PC-3 (cell line): ENCODE data around the gene GBX2. TPM values are rescaled to one million over a fixed set of nuclear protein-coding genes. Genes with fewer than 3 reads are reported as not detected.

Experiments
- ATAC-seq: fragments of 200-7000 bp; cut with Tn5 transposase; 2 replicates; pipeline ENCODE4 v1.9.1; 2020; ENCODE audit warnings: mild to moderate bottlenecking, moderate library complexity
- BruUV-seq: library from RNA; stranded (reverse); fragments of 400-500 nt; replicated peaks from 2 replicates; lab custom pipeline; 2021; lab: Mats Ljungman, UMichigan
- CTCF ChIA-PET: fragments of 300-600 bp; sonication (Branson Sonifier 250); formaldehyde crosslinking; loops from one replicate; lab custom pipeline; 2022; ENCODE audit warnings: antibody characterized with exemption; lab: Charles Lee
- POLR2A ChIA-PET: fragments of 300-600 bp; sonication (Branson Sonifier 250); formaldehyde crosslinking; loops from one replicate; lab custom pipeline; 2022; ENCODE audit warnings: antibody characterized with exemption; ENCODE audit not compliant: unreplicated experiment; lab: Charles Lee
- DNase-seq: peaks from one replicate; pipeline ENCODE4 v3.0.0-alpha.2; 2015
- H2AFZ ChIP-seq: fragments of 300-600 bp; sonication (generic); 2 replicates; pipeline ENCODE4 v1.6.0; 2016; ENCODE audit warnings: antibody characterized with exemption, low read length
- H3F3A ChIP-seq: fragments of 300-600 bp; sonication (generic); one replicate; pipeline ENCODE4 v1.6.0; 2017; ENCODE audit warnings: antibody characterized with exemption, low read length, control low read depth, mild to moderate bottlenecking; ENCODE audit not compliant: unreplicated experiment
- H3K27ac ChIP-seq: fragments of 300-600 bp; sonication (generic); 2 replicates; pipeline ENCODE4 v1.5.1; 2016; ENCODE audit warnings: mild to moderate bottlenecking, low read length
- H3K27me3 ChIP-seq: fragments of 300-600 bp; sonication (generic); 2 replicates; pipeline ENCODE4 v1.6.1; 2016; ENCODE audit warnings: low read length, mixed read lengths
- H3K36me3 ChIP-seq: fragments of 300-600 bp; sonication (generic); 2 replicates; pipeline ENCODE4 v1.6.1; 2016; ENCODE audit warnings: low read depth, mixed run types, low read length, mixed read lengths
- H3K4me1 ChIP-seq: fragments of 300-600 bp; sonication (generic); 2 replicates; pipeline ENCODE4 v1.5.1; 2016; ENCODE audit warnings: low read length; ENCODE audit not compliant: insufficient read depth
- H3K4me2 ChIP-seq: fragments of 300-600 bp; sonication (generic); 2 replicates; pipeline ENCODE4 v1.6.0; 2016; ENCODE audit warnings: low read length
- H3K4me3 ChIP-seq: fragments of 300-600 bp; sonication (generic); 2 replicates; pipeline ENCODE4 v1.5.1; 2016; ENCODE audit warnings: mild to moderate bottlenecking, low read length, mixed read lengths
- H3K79me2 ChIP-seq: fragments of 300-600 bp; sonication (generic); 2 replicates; pipeline ENCODE4 v1.6.1; 2017; ENCODE audit warnings: low read length, mixed read lengths
- H3K9ac ChIP-seq: fragments of 300-600 bp; sonication (generic); 2 replicates; pipeline ENCODE4 v1.6.0; 2016; ENCODE audit warnings: mild to moderate bottlenecking, low read length
- H3K9me2 ChIP-seq: fragments of 300-600 bp; sonication (generic); replicated peaks from 2 replicates; pipeline ENCODE4 v1.6.1; 2016; ENCODE audit warnings: mixed run types, low read length, mixed read lengths
- H3K9me3 ChIP-seq: fragments of 300-600 bp; sonication (generic); 2 replicates; pipeline ENCODE4 v1.6.1; 2016; ENCODE audit warnings: low read length, mixed read lengths
- H4K20me1 ChIP-seq: fragments of 300-600 bp; sonication (generic); 2 replicates; pipeline ENCODE4 v1.6.1; 2016; ENCODE audit warnings: low read length, mixed read lengths
- EZH2 ChIP-seq: fragments of 300-600 bp; sonication (generic); IDR thresholded peaks from one replicate; pipeline ENCODE4 v1.6.1; 2017; ENCODE audit warnings: antibody characterized with exemption, mild to moderate bottlenecking, low read length; ENCODE audit not compliant: unreplicated experiment
- EZH2phosphoT487 ChIP-seq: fragments of 300-600 bp; sonication (generic); IDR thresholded peaks from 2 replicates; pipeline ENCODE4 v1.6.1; 2018; ENCODE audit warnings: mild to moderate bottlenecking, antibody characterized with exemption, low read length, borderline replicate concordance
- intact Hi-C: fragments of 100-400 bp; cut with micrococcal nuclease; formaldehyde crosslinking; loops from 2 replicates; pipeline ENCODE4 v1.9.0; 2023
- total RNA-seq: library from RNA; depleted of rRNA; stranded (reverse); fragments of >200 nt; gene quantifications from 2 replicates; pipeline ENCODE4 v1.2.3, GENCODE V29; 2014
- TF ChIP-seq, protein P1 (sequence below): fragments of 300-600 bp; sonication (generic); conservative IDR thresholded peaks from 2 replicates; pipeline ENCODE4 v1.5.1; 2017; ENCODE audit warnings: antibody characterized with exemption, low read depth, mild to moderate bottlenecking, low read length

The GBX2 gene
- total RNA-seq, 1 experiment from 2014 or later, result 30.5 TPM

DNA sequence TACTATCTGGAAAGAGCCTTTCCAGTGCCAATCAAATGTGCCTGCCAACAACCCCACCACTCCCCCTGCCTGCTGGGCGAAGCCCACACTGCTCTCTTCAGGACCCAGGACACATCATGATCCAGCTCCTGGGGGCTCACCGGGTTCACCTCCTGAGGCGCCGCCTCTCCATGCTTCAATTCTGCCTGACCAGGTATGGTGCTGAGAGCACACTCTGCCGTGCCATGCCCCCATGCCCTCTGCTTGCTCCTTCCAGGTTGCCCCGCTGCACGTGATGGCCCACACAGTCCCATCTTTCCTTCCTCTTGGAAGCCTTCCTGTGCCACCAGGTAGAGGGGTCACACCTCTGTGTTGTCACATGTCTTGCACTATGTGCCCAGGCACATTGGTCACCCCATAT lies 48.5 kb upstream of the GBX2 start:
- no peaks in the 10 kb centered on the region for H3K27me3 ChIP-seq
- no peak for DNase-seq
- CTCF ChIA-PET, result interaction anchor here (0.5 kb wide), 1 partner anchor 38 kb away, joined by 4 read pairs; no protein-coding TSS in a partner anchor

DNA sequence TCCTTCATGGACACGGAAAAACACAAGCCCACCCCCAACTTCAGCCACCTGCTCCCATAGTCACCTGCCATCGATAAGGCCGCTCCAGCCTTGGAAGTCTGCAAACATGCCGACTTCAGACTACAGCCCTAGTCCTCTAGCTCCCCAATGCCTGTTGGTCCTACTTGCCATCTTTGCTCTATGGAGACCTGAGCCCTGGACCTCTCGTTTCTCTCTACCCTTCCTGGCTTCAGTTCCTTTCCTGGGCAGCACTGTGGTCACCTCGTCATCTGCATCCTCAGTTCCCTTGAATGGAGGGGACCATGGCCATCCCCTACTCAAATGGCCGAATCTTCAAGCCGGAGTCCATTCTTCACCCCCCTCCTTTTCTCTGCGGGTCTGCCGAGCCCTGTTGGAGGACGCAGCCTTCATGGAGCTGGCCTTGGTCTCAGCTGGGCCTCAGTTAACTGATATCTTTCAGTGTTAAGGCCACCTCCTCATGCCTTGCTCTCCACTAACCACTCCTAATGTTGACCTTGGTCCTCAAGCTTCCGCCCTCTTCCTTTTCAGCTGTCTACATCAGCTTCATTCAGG lies 47.7 kb upstream of the GBX2 start:
- ATAC-seq (no peak), DNase-seq (no peak)
- Histone ChIP-seq H3K9me2 (no peaks in the 10 kb centered on the region), H4K20me1 (no peaks in the 10 kb centered on the region), H3K79me2 (no peaks in the 10 kb centered on the region), H3K27me3 (no peaks in the 10 kb centered on the region), H3K4me3 (no peak overlapping the region), H3K9me3 (no peaks in the 10 kb centered on the region), H3K9ac (no peak overlapping the region), H3K36me3 (no peaks in the 10 kb centered on the region), H3F3A (no peaks in the 10 kb centered on the region), H3K4me1 (no peaks in the 10 kb centered on the region), H3K4me2 (no peak overlapping the region), H3K27ac (no peak overlapping the region), H2AFZ (no peak overlapping the region)
- CTCF ChIA-PET, result no interaction called here
- POLR2A ChIA-PET, result no interaction called here
- intact Hi-C loops, result no loop called here
- TF ChIP-seq, protein P1, sequence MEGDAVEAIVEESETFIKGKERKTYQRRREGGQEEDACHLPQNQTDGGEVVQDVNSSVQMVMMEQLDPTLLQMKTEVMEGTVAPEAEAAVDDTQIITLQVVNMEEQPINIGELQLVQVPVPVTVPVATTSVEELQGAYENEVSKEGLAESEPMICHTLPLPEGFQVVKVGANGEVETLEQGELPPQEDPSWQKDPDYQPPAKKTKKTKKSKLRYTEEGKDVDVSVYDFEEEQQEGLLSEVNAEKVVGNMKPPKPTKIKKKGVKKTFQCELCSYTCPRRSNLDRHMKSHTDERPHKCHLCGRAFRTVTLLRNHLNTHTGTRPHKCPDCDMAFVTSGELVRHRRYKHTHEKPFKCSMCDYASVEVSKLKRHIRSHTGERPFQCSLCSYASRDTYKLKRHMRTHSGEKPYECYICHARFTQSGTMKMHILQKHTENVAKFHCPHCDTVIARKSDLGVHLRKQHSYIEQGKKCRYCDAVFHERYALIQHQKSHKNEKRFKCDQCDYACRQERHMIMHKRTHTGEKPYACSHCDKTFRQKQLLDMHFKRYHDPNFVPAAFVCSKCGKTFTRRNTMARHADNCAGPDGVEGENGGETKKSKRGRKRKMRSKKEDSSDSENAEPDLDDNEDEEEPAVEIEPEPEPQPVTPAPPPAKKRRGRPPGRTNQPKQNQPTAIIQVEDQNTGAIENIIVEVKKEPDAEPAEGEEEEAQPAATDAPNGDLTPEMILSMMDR, result no peak
- TF ChIP-seq EZH2phosphoT487 (no peak), EZH2 (no peak)
- BruUV-seq, result no TSS peak

More for the DNA sequence above, 48.5 kb upstream of the GBX2 start:
- Histone ChIP-seq H3K4me2 (no peak overlapping the region), H3K4me1 (no peaks in the 10 kb centered on the region), H3F3A (no peaks in the 10 kb centered on the region), H3K4me3 (no peak overlapping the region), H3K36me3 (no peaks in the 10 kb centered on the region), H3K9me2 (no peaks in the 10 kb centered on the region), H2AFZ (no peak overlapping the region), H3K27ac (no peak overlapping the region), H4K20me1 (no peaks in the 10 kb centered on the region), H3K79me2 (no peaks in the 10 kb centered on the region), H3K9ac (no peak overlapping the region), H3K9me3 (no peaks in the 10 kb centered on the region)
- BruUV-seq, result no TSS peak
- TF ChIP-seq EZH2 (no peak), EZH2phosphoT487 (no peak)
- TF ChIP-seq, protein P1, result no peak
- intact Hi-C loops, result no loop called here
- POLR2A ChIA-PET, result no interaction called here
- no peak for ATAC-seq

DNA sequence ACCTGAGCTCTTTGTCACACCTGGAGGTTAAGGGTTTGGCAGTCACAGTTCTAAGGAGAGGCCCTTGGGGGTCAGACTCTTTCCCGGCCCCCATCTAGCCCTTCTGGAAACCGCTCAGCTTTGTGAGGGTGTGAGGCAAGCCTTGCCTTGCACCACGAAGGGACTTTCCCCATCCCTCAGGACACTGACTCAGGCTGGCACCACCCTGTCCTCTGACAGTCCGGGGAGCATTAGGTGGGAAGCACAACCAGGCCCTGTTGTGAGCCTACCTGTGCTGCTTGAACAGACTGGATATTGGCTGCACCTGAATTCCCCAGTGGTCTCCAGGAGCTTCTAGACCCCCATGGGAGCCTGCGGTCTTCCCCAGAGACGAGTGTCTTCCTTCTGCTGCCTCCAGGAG lies 47.0 kb upstream of the GBX2 start:
- no peak overlapping the region for H2AFZ ChIP-seq
- H3K27me3 ChIP-seq, result no peaks in the 10 kb centered on the region
- no peak overlapping the region for H3K4me2 ChIP-seq
- no peaks in the 10 kb centered on the region for H3K36me3 ChIP-seq
- H3K79me2 ChIP-seq, result no peaks in the 10 kb centered on the region
- POLR2A ChIA-PET, result no interaction called here
- H3K4me3 ChIP-seq, result no peak overlapping the region
- no peak for TF ChIP-seq EZH2phosphoT487
- TF ChIP-seq, protein P1, result no peak
- TF ChIP-seq EZH2, result no peak
- H4K20me1 ChIP-seq, result no peaks in the 10 kb centered on the region
- no peak for ATAC-seq
- intact Hi-C loops, result no loop called here
- DNase-seq, result no peak
- H3K9me3 ChIP-seq, result no peaks in the 10 kb centered on the region
- no peak overlapping the region for H3K27ac ChIP-seq
- no TSS peak for BruUV-seq
- no peak overlapping the region for H3K9ac ChIP-seq
- H3F3A ChIP-seq, result no peaks in the 10 kb centered on the region
- no peaks in the 10 kb centered on the region for H3K9me2 ChIP-seq
- no peaks in the 10 kb centered on the region for H3K4me1 ChIP-seq
- CTCF ChIA-PET, result no interaction called here
